Stimulated activated CD4-positive, alpha-beta T cell treated with anti-CD3 and anti-CD28 coated beads, Interleukin-4, amount 100 ng/mL, for 24 hours (primary cell): Measurements from ENCODE around the gene RPN2.

Source experiments
- DNase-seq: peaks from one replicate; pipeline ENCODE4 v3.0.0-alpha.2; 2020

The RPN2 gene

DNA sequence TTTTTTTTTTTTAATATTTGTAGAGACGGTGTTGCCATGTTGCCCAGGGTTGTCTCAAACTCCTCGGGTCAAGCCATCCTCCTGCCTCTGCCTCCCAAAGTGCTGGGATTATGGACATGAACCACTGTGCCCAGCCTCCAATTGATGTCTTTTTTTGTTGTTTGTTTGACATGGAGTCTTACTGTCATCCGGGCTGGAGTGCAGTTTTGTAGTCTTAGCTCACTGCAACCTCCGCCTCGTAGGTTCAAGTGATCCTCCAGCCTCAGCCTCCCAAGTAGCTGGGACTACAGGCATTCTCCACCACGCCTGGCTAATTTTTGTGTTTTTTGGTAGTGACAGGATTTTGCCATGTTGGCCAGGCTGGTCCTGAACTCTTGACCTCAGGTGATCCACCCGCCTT, 9.7 kb downstream of the RPN2 start:
- no peak for DNase-seq

DNA sequence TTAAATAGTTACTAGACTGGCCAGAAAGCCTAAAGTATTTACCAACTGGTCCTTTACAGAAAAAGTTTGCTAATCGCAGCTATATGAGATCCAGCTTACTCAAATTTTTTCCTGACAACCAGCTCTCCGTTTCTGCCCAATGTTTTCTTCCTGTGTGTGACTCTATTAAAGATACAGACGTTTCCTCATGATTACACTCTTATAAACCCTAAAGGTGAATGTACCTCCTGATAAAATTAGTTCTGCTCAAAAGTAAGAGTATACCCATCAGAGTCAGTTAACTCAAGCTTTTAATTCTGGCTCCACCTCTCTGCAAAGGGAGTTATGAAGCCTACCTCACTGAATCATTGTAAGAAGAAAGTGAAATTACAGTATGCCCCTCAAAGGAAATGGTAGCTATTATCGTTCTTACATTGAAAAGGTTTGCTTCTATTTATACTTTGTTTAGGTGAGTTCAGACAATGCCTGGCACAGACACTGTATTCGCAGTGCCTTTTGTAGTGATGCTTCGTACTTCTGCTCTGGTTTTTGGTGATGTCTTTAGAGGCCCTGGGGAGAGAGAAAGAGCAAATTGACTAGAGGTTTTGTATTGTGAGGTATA, 10.4 kb downstream of the RPN2 start:
- no peak for DNase-seq

DNA sequence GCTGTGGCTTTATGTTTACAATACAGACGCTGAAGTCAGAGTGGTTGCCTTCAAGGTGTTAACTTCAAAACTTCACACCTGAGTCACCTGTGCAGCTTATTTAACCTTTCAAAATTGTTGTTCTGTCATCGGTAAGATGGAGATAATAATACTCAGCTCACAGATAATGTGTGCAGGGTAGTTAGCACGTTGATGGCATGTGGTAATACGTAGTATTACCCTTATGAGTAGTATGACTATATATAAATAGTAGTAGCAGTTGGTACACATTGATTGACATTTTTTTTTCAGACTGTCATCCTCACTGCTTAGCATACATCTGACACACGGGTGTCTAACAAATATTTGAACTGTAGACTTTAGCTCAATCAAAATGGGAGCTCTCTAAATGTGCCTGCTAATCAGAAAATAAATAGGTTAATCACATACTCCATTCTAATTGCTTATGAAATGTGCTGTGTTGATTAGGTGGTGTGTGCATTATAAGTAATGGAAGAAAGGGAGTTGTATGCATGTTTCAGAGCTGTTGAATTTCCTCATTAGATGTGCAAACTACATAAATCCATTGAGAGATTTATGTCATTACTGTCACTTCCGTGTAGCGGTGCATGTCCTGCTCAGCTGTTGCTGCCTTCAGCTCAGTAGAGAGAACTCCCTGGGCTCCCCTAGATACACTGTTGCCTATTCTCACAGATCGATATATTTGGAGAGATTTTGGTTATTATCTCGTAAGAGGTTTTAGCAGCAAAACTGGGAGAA, 11.4 kb downstream of the RPN2 start:
- DNase-seq, result no peak

GRCh38 chr20:37192137-37192854, 13.2 kb downstream of the RPN2 start:
- peak; percentile 73 for DNase-seq

- no peak for DNase-seq
Measured at GRCh38 chr20:37193226-37193625, 14.1 kb downstream of the RPN2 start.

- no peak for DNase-seq
Measured at GRCh38 chr20:37193821-37194220, 14.7 kb downstream of the RPN2 start.

GRCh38 chr20:37194621-37195417, 15.7 kb downstream of the RPN2 start:
- peak; percentile 6 for DNase-seq

- no peak for DNase-seq
Measured at GRCh38 chr20:37198932-37199660, 20.0 kb downstream of the RPN2 start.

DNA sequence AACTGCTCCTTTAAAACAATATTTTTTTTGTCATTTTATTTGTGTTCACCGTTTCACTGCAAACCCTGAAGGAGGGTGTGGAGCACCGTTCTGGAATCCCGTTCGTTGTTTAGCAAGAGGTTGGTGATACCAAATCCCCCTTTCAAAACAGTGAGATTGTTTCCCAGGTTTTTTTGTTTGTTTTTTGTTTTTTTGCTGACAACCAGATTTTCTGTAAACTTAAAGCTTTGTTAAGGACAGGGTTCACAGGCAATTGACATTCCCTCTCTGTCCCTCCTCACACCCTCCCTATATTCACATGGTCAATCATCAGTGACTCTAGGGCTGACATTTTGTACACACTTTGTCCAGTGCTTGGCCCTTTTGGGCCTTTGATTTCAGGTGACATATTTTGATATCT, 21.2 kb downstream of the RPN2 start:
- no peak for DNase-seq

GRCh38 chr20:37200926-37201826, 22.0 kb downstream of the RPN2 start:
- DNase-seq, result no peak

GRCh38 chr20:37201827-37202162, 22.7 kb downstream of the RPN2 start:
- DNase-seq, result no peak

DNA sequence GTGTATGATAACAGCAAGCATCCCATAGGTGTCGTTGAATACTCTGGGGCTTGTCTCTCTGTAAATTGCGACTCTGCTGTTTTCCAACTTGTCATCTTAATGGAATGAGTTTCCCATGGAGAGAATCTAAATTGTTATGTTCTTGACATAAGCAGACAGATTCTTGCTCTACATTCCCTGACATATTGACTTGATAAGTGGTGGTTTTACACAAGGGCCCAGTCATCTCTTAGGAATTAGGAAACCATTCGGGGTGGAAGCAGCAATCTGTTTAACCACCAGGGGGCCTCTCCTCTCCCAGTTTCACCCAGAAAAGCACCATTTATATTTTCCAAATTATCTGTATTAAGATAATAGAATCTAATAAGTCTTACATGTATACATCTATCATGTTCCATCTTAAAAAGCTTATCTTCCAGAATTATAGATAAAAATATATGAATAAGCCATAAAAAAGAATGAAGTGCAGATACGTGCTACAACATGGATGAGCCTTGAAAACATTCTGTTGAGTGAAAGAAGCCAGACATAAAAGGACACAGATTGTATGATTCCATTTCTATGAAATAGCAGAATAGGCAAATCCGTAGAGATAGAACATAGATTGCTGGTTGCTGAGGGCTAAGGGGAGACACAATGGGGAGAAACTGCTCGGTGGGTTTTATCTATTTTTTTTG, 23.3 kb downstream of the RPN2 start:
- peak; percentile 20 for DNase-seq

- no peak for DNase-seq
Measured at GRCh38 chr20:37204056-37204455, 24.9 kb downstream of the RPN2 start.

DNA sequence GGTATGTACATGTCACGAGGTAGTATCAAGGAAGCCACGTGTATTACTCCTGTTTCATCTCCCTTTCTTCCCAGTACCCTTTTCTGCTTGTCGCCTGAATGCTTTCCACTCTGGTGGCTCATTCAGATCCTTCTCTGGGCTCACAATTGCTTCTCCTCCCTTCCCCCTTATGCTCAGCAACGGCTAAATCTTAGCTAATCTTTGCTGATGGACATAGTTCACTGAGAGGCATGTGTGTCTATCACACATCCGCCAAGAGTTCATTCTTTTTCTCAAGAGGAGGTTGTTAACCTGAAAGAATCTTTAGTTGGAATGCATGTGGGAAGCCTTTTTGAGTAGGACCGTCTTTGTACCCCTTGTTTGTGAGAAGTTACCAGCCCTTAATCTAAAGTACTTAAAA, 26.0 kb downstream of the RPN2 start:
- DNase-seq, result no peak

- DNase-seq, result no peak
Measured at GRCh38 chr20:37205794-37206193, 26.7 kb downstream of the RPN2 start.

- DNase-seq, result no peak
Measured at GRCh38 chr20:37207171-37207570, 28.0 kb downstream of the RPN2 start.

DNA sequence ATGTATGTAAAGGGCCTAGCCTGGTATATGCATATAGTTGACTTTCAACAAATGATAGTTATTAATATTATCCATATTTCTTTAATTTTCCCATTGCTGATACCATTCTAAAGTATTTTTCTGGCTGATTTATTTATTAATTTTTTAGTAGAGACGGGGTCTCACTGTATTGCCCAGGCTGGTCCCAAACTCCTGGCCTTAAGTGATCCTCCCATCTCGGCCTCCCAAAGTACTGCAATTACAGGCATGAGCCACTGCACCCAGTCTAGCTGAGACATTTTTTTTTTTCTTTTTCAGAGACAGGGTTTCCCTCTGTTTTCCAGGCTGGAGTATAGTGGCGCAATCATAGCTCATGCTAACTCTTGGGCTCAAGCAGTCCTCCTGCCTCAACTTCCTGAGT, 30.1 kb downstream of the RPN2 start:
- DNase-seq, result no peak

DNA sequence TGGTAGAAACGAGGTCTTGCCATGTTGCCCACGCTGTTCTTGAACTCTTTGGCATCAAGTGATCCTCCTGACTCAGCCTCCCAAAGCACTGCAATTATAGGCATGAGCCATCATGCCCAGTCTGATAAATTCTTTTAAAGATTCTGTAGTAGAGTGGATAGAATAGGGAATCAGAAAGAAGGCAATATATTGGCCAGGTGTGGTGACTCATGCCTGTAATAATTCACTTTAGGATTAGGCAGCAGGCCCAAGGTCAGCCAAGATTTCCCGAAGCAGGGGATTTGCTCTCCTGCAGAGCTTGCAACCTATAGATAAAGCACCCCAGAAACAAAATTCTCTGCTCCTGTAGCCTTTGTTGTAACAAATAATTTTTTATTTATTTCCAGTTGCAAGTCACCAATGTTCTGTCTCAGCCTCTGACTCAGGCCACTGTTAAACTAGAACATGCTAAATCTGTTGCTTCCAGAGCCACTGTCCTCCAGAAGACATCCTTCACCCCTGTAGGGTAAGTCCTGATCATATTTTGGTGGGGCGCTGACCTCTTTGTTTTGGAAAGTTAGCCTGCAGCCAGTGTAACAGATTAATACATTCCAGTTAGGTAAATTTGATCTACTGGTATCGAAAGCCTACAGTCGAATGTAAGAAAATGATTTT, 30.7 kb downstream of the RPN2 start:
- no peak for DNase-seq

DNA sequence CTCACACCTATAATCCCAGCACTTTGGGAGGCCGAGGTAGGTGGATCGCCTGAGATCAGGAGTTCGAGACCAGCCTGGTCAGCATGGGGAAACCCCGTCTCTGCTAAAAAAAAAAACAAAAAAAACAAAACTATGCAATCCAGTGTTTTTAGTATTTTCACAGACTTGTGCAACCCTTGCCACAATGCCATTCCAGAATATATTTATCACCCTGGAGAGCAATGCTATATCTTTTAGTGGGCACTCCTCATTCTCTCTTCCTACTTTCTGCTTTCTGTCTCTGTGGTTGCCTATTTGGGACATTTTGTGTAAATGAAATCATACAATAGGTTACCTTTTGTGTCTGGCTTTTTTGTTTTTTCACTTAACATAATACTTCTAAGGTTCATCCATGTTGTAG, 39.3 kb downstream of the RPN2 start:
- no peak for DNase-seq

GRCh38 chr20:37218976-37219375, 39.8 kb downstream of the RPN2 start:
- DNase-seq, result no peak
